HG03196 (cell line): Measurements from ENCODE around the gene TMTC1.
"Not testable (repeated sequence)": the region's sequence is repeated elsewhere in the genome, so short reads cannot be mapped to it uniquely, and the experiment has no call there.

ENCODE experiments used
- ATAC-seq: cut with Tn5 transposase; IDR thresholded peaks from one replicate; pipeline ENCODE4 v1.9.1; 2021; ENCODE audit not compliant: unreplicated experiment

Gene TMTC1

DNA sequence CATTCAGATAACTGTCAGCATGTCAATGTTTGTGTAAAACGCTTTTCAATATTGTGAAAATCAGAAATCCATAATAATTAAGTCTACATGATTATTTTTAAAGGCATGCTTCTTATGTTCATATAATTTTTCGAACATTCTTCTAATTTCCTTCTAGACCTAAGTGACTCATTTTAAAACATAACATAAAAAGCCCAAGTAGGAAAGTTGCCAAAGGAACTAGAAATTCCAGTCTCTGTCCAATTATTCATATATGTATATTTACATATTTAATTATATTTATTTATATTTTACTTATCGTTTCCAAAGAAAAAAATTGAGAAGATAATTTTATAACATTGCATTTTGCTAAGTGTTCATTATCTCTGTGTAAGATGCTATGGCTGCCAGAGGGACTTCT is 110.4 kb downstream of the TMTC1 start:
- ATAC-seq: no peak

DNA sequence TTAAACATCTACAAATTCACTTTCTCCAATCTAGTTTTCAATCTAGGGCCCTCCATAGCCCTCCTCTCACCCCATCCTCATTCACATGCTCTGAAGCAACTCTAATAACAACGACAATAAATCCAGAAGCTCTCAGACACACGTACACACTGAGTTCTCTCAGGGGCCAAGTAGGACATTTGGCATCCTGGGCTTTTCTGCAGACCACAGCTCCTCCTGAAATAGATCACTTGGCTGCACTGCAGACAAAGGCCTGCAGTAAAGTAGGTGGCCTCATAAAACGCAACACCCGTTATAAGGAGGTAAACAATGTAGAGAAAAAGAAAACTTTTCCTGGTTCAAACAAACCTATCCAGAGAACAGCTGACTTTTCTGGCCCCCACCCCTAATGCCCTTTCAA is 111.2 kb downstream of the TMTC1 start:
- no peak for ATAC-seq

DNA sequence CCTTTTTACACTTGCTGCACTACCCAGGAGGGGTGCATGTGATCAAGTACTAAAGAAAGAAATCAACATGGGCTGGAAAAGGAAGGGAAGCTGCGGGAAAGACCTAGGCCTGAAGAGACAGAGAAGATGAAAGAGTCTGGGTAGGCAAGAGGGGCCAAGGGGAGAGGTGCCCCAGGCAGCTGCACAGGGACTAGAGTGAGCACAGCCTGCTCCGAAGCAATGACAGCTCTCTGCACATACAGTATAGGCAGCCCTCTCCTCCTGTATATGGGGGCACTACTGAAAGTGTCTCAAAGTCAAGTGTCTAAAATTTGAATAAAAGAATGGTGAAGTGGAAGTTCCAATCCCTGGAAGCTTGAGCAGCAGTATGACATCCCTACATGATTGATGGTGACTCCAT is 112.0 kb downstream of the TMTC1 start:
- ATAC-seq: no peak

DNA sequence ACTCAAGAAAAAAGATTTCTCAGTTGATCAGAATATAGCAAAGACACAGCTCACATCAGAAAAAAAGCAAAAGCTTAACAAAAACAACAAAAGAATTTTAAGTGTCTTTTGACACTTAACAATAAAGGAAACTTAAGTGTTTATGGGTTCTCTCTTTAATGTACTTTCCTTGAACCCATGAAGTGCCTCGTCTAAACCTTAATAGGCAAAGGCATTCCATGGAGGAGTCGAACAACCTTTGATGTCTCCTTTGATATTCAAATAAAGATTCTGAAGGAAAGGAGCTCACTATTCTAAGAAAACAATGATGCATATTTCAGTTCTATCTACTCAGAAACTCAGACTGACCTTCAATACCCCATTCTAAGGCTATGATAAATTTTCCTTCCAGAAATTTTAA is 116.7 kb downstream of the TMTC1 start:
- no peak for ATAC-seq

DNA sequence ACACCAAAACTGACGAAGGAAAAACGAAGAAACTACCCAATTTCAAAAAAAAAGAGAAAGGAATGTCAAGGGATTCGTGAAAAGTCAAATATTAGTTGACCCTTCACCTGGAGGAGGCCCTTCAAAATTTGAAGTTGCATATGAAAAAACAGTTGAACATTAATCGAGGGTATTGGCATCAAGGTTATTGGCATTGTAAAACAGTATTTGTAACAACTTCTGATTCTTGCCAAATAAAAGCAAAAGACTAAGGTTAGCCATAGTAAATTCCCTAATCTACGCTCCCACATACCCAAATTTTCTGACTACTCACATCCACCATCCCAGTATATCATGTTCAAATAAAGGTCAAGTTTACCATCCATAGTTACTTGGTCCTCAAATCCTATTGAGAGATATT is 118.6 kb downstream of the TMTC1 start:
- ATAC-seq: no peak

DNA sequence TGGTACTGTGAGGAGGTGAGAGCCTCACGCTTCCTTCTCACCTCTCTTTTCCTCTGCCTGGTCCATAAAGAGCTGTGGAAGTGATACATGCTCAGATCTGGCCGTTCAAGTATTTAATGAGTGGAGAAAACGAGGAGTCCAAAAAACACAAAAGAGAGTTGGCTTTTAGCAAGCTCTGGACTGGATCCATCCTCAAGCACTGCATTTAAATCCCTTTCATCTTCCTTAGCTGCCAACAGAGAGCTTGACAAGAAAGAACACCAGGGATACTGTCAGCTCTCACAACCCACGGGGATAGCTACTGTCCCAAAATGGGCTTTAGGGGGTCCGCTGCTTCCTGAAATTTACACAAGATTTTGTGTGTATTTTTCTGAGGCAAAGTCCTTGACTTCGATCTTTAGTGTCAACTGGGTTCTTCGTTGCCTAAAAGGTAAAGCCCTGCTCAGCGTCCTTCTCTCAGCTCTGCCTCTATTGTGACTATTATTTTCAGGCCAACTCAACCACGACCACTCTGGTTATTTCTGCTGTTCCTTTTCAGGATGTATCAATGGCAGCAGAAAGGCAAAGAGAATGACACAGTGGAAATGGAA is 120.9 kb downstream of the TMTC1 start:
- no peak for ATAC-seq

DNA sequence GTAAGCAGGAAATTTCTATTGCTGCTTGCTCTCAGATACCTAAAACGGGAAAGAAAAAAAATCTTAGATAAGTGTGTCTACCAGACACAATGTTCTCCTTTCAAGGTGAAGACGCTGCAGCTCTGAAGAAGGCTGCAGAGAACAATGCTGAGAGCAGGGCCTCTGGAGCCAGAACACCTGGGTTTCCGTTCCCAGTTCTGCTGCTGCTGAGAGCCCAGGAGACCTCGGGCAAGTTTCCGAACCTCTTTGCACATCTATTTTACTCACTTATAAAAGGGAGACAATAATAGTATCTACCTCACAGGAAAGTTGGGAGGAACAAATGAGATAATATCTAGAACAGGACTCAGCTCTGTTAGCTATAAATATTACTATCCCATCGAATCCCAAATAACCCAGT is 122.9 kb downstream of the TMTC1 start:
- no peak for ATAC-seq

DNA sequence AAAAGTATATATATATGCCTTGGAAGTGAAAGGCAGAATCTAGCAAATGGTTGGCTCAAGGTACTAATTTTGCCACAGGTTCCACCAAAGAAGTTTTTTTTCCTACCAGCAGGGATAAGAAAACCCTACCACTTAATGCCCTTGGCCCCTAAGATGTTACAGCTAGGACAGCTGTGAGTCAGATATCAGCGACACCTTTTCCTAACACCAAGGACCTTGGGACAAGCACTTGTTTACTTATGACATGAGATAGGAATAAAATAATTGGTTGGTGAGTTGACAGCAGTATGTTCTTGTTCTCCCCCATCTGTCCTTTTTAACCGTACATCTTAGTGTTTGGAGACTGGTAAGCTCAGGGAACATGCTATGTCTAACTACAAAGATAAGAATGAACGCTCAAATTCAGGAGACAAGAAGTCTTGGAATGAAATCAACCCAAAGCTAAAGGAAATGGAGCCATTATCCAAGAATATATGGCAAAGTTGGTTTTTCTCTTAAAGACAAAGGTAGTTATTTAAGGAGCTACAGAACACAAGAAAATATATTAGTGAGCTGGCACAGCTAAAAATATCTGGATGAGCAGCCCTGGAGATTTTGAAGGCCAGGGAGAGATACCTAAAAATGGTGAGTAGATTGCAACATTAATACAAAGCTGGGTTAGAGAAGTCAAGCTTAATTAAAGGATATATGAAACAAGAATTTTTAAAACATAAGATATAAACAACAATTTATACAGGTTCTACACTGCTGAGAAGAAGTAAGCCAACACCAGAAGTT is 126.8 kb downstream of the TMTC1 start:
- no peak for ATAC-seq

DNA sequence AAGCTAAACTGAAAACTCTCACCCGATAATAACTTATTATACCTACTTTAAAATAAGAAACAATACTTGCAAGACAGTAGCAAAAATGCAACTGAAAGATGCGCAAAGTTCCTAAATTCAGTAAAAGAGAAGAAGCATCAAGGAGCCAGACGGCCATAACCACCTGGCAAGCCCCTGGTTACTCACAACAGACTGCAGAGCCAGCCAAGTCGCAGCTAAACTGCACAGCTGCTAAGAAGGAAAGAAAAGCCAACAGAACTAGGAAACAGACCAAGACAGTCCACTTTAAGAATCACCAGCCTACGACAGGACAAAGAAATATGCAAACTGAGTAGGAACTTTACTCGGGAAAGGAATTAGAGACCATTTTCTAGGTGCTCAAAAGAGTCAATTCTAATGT is 127.9 kb downstream of the TMTC1 start:
- no peak for ATAC-seq

DNA sequence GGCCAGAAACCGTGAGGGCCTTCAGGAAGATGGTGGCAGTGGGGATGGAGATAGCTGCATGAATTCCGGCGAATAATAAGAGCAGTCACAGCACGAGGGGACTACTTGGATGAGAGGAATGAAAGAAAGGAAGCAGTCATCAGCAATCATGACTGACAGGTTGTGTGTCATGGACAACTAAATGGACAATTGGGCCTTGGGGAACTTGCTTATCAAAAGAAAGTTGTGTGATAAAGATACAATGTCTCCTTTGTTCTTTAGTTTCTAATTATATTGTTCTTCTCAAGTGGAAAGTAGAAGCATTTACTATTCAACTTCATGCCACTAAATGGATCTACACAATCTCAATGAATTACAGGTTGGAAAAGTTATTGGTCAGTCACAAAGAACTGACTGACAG is 130.5 kb downstream of the TMTC1 start:
- no peak for ATAC-seq

DNA sequence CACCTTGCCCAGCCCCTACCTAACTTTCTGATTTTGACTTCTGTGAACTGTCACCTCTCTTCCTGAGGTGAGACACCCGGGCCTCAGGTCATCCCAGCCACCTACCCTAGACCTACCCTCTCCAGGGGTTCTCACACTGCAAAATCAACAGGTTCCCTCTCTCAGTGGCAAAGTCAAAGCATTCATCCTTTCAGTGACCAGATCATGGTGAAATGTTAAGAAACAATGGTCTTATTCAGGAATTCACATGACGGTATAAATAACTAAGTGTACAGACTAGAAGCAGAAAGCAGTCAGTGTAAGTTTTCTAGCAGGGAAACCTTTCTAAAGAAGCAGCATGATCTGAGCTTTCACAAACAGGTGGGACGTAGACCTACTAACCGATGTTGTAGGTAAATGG is 133.4 kb downstream of the TMTC1 start:
- ATAC-seq: no peak

DNA sequence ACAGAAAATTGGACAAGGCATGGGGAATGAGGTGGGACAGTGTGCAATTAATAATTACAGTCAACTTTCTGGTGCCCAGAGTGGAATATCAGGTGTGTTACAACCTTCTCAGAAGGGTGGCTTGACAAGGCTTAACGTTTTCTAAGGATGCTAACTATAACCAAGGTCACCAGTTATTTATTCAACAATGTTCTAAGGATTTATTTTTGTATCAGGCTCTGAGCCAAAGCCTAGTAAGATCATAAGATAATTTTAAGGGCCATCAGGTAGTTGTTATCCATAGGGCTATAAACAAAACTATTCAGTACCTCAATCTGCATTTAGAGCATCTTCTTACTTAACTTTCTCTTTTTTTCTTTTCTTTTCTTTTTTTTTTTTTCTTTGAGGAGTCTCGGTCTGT is 134.0 kb downstream of the TMTC1 start:
- ATAC-seq: no peak

DNA sequence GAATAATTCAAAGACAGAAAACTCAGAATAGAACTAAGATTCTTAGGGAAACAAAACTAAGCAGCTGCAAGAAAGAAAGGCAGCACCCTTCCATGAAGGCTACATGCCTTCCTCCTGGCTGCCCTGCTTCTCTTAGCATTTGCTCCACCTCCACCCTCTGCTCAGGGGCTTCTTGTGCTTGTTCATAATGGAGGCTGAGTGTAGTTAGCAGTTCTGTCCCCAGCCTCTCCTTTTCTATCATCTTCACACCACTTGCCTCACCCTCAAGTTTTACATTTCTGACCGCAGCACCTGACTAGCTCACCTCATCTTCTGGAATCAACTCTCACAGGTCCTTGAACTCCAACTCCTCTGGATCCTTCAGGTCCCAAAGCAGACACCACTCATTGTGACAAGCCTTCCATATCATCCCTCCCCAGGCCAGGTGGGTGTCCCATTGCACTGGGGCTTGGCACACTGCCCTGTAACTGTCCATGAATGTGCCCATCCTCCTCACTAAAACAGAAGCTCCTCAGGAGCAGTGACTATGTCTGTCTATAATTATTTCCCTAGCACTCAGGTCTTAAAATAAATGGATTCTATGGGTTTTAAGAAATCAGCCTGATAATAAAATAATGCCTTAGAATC is 139.1 kb downstream of the TMTC1 start:
- ATAC-seq: no peak

DNA sequence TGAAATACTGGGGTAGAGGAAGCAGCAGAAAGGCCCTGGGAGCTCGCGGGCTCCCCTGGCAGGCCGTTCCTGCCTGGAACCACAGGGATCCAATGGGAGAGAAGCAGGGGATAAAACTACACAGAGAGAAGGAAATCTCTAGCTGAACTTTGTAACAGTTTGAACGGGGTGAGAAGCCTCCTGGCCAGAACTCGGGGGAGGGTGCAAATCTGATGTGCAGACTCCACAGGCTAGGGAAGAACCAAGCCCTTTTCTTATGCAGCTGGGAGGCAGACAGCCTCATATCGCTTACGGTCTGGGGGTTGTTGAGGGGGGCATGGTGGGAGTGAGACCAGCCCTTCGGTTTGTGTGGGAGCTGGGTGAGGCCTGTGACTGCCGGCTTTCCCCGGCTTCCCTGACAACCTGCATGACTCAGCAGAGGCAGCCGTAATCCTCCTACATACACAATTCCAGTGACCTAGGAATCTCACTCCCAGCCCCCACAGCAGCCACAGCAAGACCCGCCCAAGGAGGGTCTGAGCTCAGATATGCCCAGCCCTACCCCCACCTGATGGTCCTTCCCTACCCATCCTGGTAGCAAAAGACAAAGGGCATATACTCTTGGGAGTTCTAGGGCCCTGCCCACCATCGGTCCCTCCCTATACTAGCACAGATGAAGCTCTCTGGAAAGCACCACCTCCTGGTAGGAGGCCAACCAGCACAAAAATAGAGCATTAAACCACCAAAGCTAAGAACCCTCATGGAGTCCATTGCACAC is 143.0 kb downstream of the TMTC1 start:
- ATAC-seq: no peak

DNA sequence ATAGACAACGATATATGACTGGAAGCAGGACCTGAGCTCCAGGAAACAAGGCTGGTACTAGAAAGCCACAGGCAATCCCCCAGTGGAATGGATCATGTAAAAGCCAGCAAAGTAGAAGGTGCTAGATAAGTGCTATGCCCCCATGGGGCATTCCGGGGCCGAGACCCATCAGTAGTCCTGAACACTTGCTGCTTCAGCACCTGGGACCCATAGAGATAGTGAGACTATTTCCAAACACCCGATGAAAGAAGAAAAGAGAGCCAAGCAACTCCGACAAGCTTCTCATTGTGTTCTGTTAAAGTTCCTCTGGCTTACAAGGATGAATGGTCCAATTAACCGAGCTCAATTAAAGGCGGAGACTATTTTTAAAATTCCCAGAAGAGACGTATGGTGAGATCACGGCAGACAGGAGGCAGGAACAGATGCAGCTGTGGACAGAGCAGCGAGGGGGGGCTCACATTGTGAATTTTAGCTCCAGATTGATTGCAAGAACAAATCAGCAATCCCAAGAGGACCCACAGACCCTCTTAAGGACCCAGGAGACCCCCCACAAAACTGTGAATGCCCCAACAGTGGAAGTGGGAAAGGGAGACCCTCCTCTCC is 143.7 kb downstream of the TMTC1 start:
- ATAC-seq: no peak

DNA sequence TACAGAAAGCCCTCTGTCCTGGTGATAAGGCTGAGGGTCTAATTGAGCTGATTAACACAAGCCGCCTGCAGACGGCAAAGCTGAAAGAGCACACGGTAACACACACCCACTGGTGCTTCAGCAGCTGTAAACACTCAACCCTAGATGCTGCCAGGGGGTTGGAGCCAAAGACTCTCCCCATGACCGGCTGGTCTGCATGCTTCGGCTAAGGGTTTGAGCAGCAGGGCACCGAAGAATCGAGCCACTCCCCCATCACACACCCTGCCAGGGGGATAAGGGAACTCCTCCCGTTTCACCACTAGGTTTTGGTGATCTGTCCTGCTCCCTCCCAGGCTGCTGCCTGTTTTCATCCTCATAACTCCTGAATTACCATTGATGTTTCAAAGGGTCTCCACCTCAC is 145.2 kb downstream of the TMTC1 start:
- no peak for ATAC-seq

DNA sequence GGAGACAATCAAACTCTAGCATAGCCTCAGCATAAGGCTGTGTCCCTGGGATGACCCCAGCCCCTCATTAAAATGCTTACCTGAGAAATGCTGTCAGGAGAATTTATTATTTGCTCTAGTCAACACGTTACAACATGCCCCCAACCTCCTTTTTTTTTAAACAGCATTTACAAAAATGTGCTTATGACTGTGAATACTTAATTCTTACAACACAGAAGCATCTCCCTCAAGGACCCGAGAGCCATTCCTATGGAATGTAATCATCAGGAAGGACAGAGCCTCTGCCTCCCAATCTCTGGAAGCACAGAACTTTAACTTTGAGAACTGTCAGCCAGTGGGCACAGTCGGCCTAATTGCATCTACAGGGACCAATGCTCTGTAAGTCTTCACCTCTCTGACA is 149.7 kb downstream of the TMTC1 start:
- no peak for ATAC-seq

DNA sequence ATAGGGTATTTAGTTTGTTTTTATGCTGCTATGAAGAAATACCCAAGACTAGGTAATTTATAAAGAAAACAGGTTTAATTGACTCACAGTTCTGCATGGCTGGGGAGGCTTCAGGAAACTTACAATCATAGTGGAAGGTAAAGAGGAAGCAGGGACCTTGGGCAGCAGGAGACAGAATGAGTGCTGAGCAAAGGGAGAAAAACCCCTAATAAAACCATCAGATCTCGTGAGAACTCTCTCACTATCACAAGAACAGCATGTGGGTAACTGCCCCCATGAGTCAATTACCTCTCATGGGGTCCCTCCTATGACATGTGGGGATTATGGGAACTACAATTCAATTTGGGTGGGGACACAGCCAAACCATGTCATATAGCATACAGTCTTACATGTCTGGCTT is 153.6 kb downstream of the TMTC1 start:
- not testable (repeated sequence) for ATAC-seq

DNA sequence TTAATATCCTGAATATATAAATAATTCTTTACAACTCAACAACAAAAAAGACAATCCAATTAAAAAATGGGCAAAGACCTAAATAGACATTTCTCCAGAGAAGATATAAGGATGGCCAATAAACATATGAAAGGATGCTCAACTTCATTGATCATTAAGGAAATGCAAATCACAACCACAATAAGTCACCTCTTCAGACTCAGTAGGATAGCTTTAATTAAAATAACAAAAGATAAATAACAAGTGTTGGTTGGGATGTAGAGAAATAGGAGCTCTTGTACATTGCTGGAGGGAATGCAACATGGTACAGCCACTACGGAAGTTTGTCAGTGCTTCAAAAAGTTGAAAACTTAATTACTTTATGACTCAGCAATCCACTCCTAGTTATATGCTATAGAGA is 156.5 kb downstream of the TMTC1 start:
- no peak for ATAC-seq

DNA sequence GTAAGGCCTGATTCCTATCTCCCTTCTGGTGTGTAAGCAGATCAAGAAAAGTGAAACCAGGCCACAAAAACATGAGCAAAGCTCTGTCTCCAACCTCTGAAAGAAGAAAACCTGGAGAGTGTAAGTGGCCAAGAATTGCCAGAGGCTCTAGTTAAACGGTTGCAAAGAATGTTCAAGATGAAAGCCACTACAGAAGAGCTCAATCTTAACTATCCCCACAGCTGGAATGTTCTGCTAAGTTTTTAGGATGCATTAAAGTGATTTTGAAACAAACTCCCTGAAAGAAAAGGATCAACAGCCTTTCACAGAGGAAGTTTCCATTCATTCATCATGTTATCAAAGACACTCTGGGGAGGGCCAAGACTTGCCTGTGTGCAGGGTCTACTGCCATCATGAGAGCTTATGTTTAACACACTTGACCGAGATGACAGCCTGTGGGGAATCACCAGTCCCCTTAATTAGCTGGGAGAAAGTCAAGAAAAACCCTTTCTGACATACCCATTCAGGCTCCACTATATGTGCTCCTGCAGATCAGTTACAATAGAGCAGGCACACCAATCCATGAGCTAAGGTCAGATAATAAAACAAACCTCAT is 158.3 kb downstream of the TMTC1 start:
- no peak for ATAC-seq

DNA sequence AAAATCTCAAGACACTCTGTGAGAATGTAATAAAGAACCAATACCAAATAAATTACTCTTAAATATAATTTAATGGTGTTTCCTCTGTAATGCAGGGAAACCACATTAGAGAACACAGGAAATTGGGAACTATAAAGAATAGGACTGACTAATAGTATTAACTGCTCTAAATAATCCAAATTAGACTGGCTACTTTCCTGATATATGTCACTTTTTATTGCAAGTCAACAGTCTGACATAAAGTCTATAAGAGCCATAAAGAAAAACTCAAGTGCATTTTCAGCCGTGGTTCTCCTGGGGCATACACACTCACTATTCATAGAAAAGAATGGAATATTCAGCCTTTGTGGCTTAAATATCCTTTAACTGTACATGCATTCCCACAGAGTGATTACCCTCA is 161.5 kb downstream of the TMTC1 start:
- no peak for ATAC-seq
